SKM-1 (cell line): Measurements from ENCODE around the gene PDCD5.
A peak's percentile ranks its signal among the peaks of the same experiment; 100 is the strongest.
"Not testable (repeated sequence)": the region's sequence is repeated elsewhere in the genome, so short reads cannot be mapped to it uniquely, and the experiment has no call there.

ENCODE experiments used
- DNase-seq: peaks from one replicate; lab custom pipeline; 2025; ENCODE audit not compliant: unreplicated experiment; lab: John Stamatoyannopoulos, UW

Gene PDCD5

GRCh38 chr19:32576790-32577189 is 4.2 kb upstream of the PDCD5 start:
- DNase-seq, result no peak

GRCh38 chr19:32580353-32580900 is 563 bp upstream of the PDCD5 start:
- DNase-seq, result no peak

DNA sequence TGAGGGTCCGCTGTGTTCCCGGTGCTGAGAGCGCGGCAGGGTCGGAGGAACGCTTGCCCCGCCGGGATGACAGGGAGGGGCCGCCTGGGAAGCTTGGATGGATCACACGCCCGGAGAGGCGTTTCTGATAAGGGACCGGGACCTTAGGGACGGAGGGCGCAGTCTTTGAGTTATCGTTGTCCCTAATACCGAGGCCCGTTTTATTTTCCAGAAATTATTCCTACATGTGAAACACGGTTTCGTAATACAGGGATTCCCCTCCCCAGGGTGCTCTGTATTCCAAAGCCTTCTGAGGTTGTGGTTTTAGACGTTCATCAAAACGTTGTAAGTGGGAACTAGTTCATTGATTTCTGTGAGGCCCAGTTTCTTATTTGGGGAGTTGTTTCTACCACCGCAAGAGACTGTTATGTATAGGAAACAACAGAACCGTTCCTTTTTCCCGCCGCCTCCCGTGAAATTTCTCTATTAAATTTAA is 752 bp downstream of the PDCD5 start:
- no peak for DNase-seq

DNA sequence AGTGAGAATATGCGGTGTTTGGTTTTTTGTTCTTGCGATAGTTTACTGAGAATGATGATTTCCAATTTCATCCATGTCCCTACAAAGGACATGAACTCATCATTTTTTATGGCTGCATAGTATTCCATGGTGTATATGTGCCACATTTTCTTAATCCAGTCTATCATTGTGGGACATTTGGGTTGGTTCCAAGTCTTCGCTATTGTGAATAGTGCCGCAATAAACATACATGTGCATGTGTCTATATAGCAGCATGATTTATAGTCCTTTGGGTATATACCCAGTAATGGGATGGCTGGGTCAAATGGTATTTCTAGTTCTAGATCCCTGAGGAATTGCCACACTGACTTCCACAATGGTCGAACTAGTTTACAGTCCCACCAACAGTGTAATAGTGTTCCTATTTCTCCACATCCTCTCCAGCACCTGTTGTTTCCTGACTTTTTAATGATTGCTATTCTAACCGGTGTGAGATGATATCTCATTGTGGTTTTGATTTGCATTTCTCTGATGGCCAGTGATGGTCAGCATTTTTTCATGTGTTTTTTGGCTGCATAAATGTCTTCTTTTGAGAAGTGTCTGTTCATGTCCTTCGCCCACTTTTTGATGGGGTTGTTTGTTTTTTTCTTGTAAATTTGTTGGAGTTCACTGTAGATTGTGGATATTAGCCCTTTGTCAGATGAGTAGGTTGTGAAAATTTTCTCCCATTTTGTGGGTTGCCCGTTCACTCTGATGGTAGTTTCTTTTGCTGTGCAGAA is 6.9 kb downstream of the PDCD5 start:
- not testable (repeated sequence) for DNase-seq

- DNase-seq, result no peak
Observed at GRCh38 chr19:32594021-32594420, 13.0 kb downstream of the PDCD5 start.

DNA sequence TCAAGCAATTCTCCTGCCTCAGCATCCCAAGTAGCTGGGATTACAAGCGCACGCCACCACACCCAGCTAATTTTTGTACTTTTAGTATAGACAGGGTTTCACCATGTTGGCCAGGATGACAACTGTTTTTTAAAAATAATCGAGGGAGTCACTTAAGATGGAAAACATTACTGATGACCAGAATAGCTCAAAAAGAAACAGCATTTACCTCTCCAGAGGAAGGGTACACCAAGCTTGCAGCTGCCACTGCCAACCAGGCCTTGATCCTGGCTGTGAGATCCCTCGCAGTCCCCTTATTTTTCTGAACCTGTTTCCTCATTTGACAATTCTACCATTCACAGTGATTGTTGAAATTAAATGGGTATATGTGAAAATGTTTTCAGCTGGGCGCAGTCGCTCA is 14.5 kb downstream of the PDCD5 start:
- no peak for DNase-seq

GRCh38 chr19:32598022-32598421 is 17.0 kb downstream of the PDCD5 start:
- DNase-seq, result no peak

- DNase-seq, result no peak
Observed at GRCh38 chr19:32599258-32599657, 18.3 kb downstream of the PDCD5 start.

- peak; percentile 63 for DNase-seq
Observed at GRCh38 chr19:32599736-32600157, 18.8 kb downstream of the PDCD5 start.

- no peak for DNase-seq
Observed at GRCh38 chr19:32603961-32604360, 23.0 kb downstream of the PDCD5 start.

GRCh38 chr19:32605544-32605943 is 24.6 kb downstream of the PDCD5 start:
- DNase-seq, result no peak

GRCh38 chr19:32606289-32606688 is 25.3 kb downstream of the PDCD5 start:
- no peak for DNase-seq

DNA sequence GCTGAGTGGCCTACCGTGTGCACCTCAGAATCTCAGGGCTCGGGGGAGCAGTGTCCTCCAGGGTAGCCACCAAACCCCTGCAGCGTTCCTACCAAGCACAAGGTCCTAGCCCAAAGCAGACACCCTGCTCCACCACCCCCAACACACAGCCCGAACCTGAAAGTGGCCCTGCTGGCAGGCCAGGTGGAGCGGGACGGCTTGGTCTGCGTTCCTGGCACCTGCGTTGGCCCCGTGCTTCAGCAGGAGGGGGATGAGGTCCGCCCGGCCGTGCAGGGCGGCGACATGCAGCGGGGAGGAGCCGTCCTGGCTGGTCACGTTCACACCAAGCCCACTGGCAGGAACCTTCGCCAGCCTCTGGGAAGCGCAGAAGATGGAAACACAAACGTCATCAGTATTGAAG is 26.5 kb downstream of the PDCD5 start:
- DNase-seq, result no peak

GRCh38 chr19:32611161-32611560 is 30.2 kb downstream of the PDCD5 start:
- no peak for DNase-seq

DNA sequence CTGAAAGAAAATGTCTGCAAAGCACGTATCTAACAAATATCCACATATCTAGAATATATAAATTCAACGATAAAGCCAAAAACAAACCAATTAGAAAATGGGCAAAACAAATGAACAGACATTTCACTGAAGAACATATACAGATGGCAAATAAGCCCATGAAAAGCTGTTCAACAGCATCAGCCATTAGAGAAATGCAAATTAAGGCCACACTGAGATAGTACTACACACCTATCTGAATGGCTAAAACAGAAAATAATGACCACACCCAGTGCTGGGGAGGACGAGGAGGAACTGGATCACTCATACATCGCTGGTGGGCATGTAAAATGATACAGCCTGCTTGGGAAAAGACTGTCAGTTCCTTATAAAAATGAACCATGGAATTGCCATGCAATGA is 32.0 kb downstream of the PDCD5 start:
- no peak for DNase-seq

- DNase-seq, result no peak
Observed at GRCh38 chr19:32614916-32615315, 33.9 kb downstream of the PDCD5 start.

DNA sequence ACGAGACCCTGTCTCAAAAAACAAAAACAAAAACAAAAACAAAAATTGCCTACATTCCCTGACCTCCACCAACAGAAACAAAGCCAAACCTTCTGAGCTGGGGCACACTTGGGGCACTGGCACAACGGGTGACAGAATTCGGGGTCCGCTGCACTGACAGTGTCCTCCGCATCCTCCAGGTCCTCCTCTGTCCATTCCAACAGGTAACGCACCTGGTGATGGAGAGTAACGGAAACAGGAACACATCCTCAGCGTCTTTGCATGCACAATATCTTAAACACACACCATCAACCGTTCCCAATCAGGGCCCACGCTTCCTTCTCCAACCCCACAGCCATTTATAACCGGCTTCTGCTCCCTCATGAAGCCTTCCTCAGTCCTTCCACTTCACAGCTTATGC is 34.6 kb downstream of the PDCD5 start:
- DNase-seq, result no peak

DNA sequence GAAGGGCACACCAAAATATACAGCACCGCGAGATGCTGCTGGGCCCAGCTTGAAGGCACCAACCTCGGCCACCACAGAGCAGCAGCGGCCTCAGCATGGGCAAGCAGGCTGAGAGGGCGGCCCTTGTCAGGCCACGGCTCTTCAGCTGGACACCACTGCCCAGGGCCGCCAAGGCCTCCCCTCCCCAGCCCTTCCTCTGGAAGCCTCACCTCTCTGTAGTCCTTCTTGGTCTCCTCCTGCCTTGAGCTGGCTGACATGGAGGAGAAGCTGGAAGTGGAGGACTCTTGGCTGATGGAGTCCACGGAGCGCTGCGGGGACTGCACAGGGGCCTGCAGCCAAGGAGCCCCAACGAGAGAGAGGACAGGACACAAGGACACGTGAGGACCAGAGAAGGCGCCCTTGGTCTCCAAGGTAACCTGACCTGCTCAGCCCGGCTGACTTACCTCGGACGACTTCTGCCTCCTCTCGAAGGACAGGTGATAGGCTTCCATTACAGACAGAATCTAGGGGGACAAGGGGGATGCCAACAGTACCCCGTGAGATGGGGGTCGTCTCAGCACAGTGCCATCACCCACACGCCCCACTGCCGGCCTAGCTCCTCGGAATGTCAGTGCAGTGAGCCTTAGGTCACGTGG is 38.2 kb downstream of the PDCD5 start:
- DNase-seq, result no peak

GRCh38 chr19:32622002-32622401 is 41.0 kb downstream of the PDCD5 start:
- DNase-seq, result no peak

- DNase-seq, result no peak
Observed at GRCh38 chr19:32624410-32624809, 43.4 kb downstream of the PDCD5 start.

DNA sequence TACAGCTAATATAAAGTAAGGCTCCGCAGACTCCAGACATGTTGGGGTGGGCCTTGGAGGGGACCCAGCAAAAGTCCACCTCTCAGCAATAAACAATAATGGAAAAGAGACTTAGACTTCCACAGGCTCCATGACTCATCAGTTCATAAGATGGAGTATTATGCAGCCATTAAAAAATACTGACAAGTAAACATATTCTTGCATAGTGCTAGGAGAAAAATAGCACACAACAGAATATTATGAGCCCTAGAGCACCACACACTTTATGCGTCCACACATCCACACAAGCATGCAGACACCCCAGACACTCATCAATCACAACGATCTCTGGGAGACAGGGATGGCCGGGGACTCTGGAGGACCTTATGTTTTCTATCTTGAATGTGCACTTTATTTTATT is 46.0 kb downstream of the PDCD5 start:
- no peak for DNase-seq

DNA sequence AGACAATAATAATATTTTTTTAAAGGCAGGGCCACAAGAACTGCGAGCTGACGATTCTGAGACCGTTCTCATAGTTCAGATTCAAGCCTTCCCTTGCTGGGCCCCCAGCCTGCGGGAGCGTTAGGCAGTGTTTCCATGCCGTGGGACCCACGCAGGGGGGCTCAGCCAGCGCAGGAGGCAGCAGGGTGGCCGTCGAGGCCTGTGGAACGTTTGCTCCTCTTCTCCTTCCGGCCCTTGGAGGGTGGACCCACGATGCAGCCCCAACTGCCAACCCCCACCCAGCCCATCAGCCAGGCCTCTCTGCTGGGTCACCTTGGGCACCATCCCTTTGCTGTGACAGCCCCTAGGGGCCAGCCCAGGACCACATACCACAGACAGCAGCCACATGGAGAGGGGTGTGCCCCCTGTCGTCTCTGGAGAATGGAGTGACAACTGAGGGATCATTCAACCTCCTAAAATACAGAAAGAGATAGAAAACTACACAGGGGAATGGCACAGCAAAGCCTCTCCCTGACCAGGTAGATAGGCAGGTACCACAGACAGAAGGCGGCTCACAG is 46.8 kb downstream of the PDCD5 start:
- no peak for DNase-seq
